ENCODE results near the gene GRN.

Gene GRN

DNA sequence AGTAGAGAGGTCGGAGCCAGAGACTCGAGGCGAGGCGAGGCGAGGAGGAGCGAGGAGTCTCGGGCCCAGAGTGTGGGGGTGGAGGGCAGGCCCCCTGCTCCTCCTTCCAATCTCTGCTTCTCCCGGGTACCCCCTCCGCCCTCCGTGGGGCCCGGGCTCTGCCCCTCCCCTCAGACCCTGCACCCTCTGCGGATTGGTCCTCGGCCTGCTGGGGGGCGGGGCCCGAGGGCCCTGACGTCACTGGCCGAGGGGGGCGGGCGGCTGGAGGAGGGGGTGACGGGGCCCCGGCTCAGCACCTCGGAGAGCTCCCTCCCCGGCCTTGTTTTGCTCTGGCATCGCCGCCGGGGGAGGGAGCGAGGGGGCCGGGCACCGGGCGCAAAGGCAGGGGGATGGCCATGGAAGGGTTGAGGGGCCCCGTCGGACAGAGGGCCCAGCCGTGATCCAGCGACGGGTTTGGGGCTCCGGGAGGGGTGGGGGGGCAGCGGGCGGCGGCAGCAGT is 36.7 kb upstream of the GRN start, which contains the start of gene RUNDC3A:
TSS of gene RUNDC3A (plus strand) at position 282 of the 499 bp plus-strand sequence. CDS start 232 bp downstream, outside the sequence.
- H3K4me1 ChIP-seq (ENCODE audit: insufficient read depth, poor library complexity, severe bottlenecking): peaks cover 7% of the 10 kb centered on the region
- no peaks in the 10 kb centered on the region for H3K36me3 ChIP-seq (ENCODE audit: low read depth)
- DNase-seq (ENCODE audit: low spot score) (no peak), ATAC-seq (ENCODE audit: low read depth) (peak; percentile 66)
- H3K9me3 ChIP-seq (ENCODE audit: severe bottlenecking): no peaks in the 10 kb centered on the region
- no peak within 1 kb of the TSS for H3K27ac ChIP-seq (ENCODE audit: poor library complexity, severe bottlenecking)
- H3K27me3 ChIP-seq (ENCODE audit: insufficient read depth, poor library complexity, severe bottlenecking): no peaks in the 10 kb centered on the region
- peak within 1 kb of the TSS; percentile 33 for H3K4me3 ChIP-seq (ENCODE audit: severe bottlenecking)
- no peak for TF ChIP-seq CTCF (IDR thresholded peaks at IDR 0.05; ENCODE audit: poor library complexity, severe bottlenecking)

- no peak for TF ChIP-seq CTCF (IDR thresholded peaks at IDR 0.05; ENCODE audit: poor library complexity, severe bottlenecking)
- no peaks in the 10 kb centered on the region for H3K9me3 ChIP-seq (ENCODE audit: severe bottlenecking)
- ATAC-seq (ENCODE audit: low read depth) (no peak), DNase-seq (ENCODE audit: low spot score) (no peak)
- no peaks in the 10 kb centered on the region for H3K36me3 ChIP-seq (ENCODE audit: low read depth)
- peaks cover 7% of the 10 kb centered on the region for H3K4me1 ChIP-seq (ENCODE audit: insufficient read depth, poor library complexity, severe bottlenecking)
- no peak overlapping the region for H3K27ac ChIP-seq (ENCODE audit: poor library complexity, severe bottlenecking)
- H3K4me3 ChIP-seq (ENCODE audit: severe bottlenecking): peak overlapping the region; percentile 33
- no peaks in the 10 kb centered on the region for H3K27me3 ChIP-seq (ENCODE audit: insufficient read depth, poor library complexity, severe bottlenecking)
Observed at GRCh38 chr17:44308865-44309264, 36.2 kb upstream of the GRN start.

GRCh38 chr17:44309472-44309871 is 35.6 kb upstream of the GRN start:
- H3K27me3 ChIP-seq (ENCODE audit: insufficient read depth, poor library complexity, severe bottlenecking): no peaks in the 10 kb centered on the region
- DNase-seq (ENCODE audit: low spot score): no peak

DNA sequence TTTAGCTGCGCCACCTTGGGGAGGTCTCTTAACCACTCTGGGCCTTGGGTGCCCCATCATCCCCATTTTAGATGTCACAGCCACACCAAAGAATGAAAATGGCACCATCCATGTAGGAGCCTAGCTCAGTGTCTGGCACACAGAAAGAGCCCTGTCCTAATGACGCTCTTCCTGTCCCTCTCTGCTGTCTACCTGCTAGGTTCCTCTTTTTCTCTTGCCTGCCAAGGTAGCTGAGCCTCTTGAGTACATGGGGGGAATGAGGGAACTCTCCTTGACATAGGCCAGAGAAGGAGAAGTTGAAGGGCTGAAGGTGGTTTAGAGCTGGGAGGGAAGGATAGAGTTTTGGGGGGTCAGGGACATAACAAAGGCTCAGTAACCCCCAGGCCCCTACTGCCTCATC is 34.9 kb upstream of the GRN start:
- Histone ChIP-seq H3K4me3 (ENCODE audit: severe bottlenecking) (no peak overlapping the region), H3K9me3 (ENCODE audit: severe bottlenecking) (no peaks in the 10 kb centered on the region), H3K4me1 (ENCODE audit: insufficient read depth, poor library complexity, severe bottlenecking) (peaks cover 7% of the 10 kb centered on the region), H3K27me3 (ENCODE audit: insufficient read depth, poor library complexity, severe bottlenecking) (no peaks in the 10 kb centered on the region), H3K27ac (ENCODE audit: poor library complexity, severe bottlenecking) (no peak overlapping the region), H3K36me3 (ENCODE audit: low read depth) (no peaks in the 10 kb centered on the region)
- no peak for TF ChIP-seq CTCF (IDR thresholded peaks at IDR 0.05; ENCODE audit: poor library complexity, severe bottlenecking)
- no peak for ATAC-seq (ENCODE audit: low read depth)
- DNase-seq (ENCODE audit: low spot score): no peak

More at GRCh38 chr17:44309472-44309871, 35.6 kb upstream of the GRN start:
- Histone ChIP-seq H3K36me3 (ENCODE audit: low read depth) (no peaks in the 10 kb centered on the region), H3K4me3 (ENCODE audit: severe bottlenecking) (no peak overlapping the region), H3K4me1 (ENCODE audit: insufficient read depth, poor library complexity, severe bottlenecking) (peaks cover 7% of the 10 kb centered on the region), H3K27ac (ENCODE audit: poor library complexity, severe bottlenecking) (no peak overlapping the region), H3K9me3 (ENCODE audit: severe bottlenecking) (no peaks in the 10 kb centered on the region)
- ATAC-seq (ENCODE audit: low read depth): peak; percentile 57
- peak; percentile 15 for TF ChIP-seq CTCF (IDR thresholded peaks at IDR 0.05; ENCODE audit: poor library complexity, severe bottlenecking)

DNA sequence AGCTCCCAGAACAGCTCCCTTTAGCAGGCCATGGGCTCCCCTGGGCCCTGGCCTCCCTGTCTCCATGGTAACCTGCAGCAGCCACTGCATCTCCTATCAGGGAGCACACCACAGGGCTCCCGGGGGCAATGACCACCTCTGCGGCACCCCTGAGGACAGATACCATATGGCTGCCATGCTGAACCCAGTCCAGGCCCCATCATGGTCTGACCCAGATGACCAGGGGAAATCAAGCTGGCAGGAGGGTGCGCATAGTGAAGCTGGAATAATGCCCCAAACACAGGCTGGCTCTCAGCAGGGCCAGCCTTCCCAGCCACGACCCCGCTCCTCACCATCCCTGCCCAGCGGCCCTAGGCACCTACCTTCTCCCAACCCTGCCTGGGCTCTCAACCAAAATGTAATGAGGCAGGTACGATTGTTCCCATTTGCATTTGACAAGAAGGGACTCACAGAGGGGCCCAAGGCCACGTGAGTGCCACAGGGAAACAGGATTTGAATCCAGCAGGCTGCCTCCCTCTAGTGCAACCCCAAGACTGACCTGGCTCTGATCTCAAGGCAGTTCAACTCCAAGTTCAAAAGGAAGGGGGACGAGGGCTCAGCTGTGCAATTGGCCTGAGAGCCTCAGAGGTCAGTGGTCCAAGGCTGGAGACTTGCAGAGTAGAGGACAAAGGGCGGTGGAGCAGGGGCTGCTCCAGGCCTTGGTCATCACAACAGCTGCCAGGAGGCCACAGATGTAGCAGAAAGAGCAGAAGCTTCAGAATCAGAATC is 34.3 kb upstream of the GRN start:
- ATAC-seq (ENCODE audit: low read depth): no peak
- DNase-seq (ENCODE audit: low spot score): no peak
- Histone ChIP-seq H3K4me1 (ENCODE audit: insufficient read depth, poor library complexity, severe bottlenecking) (peaks cover 7% of the 10 kb centered on the region), H3K4me3 (ENCODE audit: severe bottlenecking) (no peak overlapping the region), H3K27ac (ENCODE audit: poor library complexity, severe bottlenecking) (no peak overlapping the region), H3K9me3 (ENCODE audit: severe bottlenecking) (no peaks in the 10 kb centered on the region), H3K36me3 (ENCODE audit: low read depth) (no peaks in the 10 kb centered on the region), H3K27me3 (ENCODE audit: insufficient read depth, poor library complexity, severe bottlenecking) (no peaks in the 10 kb centered on the region)
- no peak for TF ChIP-seq CTCF (IDR thresholded peaks at IDR 0.05; ENCODE audit: poor library complexity, severe bottlenecking)
